HG02798 (cell line): Measurements from ENCODE around the gene MSMO1.

Experiments used
- ATAC-seq: cut with Tn5 transposase; IDR thresholded peaks from one replicate; pipeline ENCODE4 v1.9.1; 2021; ENCODE audit warnings: mild to moderate bottlenecking; ENCODE audit not compliant: unreplicated experiment, poor library complexity

Gene MSMO1

GRCh38 chr4:165385126-165385525 lies 57.7 kb downstream of the MSMO1 start:
- ATAC-seq = no peak

- ATAC-seq = no peak
Observed at GRCh38 chr4:165386328-165386727, 58.9 kb downstream of the MSMO1 start.

GRCh38 chr4:165388756-165389155 lies 61.3 kb downstream of the MSMO1 start:
- no peak for ATAC-seq
